UCSD-AML1 (cell line): ENCODE measurements around the gene RPL27A.

ENCODE experiments used
- DNase-seq: peaks from one replicate; lab custom pipeline; 2025; ENCODE audit not compliant: unreplicated experiment; lab: John Stamatoyannopoulos, UW

The RPL27A gene

DNA sequence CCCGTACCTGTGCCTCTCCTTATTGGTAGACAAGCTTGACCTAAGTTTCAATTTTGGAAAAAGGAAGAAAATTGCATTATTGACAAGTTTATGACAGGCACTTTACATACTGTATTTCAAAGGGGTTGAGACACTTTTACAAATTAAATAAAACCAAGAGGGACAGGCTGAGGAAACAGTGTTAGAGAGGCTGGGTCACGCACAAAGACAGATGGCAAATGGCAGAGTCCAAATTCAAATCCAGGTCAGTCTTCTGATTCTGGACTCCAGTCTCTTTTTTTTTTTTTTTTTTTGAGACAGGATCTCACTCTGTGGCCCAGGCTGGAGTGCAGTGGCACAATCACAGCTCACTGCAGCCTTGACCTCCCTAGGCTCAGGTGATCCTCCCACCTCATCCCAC lies 10.2 kb upstream of the RPL27A start:
- no peak for DNase-seq

DNA sequence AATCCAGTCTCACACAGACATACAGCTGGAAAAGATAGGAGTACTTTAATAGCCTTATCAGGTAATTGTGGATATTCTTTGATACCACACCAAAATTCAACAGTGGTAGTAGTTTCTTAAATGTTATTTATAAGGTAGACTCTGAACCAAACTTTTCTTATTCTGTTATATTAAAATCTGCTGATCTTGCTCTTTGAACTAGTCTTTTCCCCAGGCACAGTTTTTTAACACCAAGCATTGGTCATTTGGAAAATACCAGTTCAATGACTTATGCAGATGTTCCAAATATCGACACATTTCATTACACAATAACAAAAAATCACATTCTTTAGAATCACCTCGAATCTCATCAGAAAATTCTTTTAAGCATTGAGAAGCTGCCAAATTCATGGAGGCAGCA lies 7.7 kb upstream of the RPL27A start:
- DNase-seq, result no peak

DNA sequence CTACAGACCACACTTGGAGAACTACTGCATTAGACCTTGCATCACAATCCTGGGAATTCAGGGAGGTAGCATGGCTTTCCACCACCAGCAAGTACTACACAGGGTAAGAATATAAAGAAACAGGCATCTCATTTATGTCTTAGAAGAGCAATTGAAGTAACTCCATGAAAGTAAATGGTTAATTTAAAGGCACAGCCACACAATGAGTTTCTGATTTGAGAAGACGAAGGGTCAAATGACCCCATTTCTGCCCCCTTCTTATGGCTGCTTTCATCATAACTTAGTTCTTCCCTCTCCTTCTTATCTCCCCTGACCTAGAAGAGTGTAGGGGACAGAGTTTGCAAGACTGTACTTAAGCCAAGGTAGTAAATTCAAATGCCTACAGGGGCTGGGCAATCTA lies 6.1 kb upstream of the RPL27A start:
- no peak for DNase-seq

DNA sequence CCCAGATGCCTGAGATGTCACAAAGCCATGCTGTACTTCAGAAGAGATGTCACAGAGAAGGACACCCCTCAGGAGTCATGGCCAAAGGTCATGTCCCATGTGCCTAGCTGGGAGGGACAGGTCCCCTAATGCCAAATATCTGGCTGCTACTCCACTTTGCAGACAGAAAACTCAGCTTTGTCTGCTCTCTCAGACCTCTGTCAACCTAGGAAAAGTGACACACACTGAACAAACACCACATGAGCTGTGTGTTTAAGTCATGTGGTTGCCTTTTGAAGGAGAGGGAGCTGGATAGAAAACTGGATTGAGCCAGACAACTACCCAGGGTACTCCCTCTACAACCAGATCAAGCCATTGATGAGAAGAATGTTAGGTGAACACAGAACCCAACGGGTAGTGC lies 3.6 kb upstream of the RPL27A start:
- no peak for DNase-seq

DNA sequence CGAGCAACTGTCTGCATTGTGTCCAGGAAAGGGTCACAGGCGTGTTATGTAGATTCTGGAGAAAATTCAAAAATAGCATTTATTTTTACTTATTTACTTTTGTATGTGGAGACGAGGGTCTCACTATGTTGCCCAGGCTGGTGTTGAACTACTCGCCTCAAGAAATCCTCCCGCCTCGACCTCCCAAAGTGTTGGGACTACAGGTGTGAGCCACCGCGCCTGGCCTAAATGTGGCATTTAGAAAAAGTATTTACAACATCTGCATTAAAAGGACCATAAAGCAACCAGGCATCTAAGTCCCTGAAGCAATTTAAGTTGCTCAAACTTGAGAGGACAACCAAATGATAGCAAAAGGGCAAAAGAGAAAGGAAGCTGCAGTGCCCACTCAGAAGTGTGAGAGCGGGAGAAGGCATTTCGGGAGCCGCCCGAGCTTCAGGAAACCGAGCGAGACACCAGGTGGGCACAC lies 722 bp upstream of the RPL27A start:
- no peak for DNase-seq

DNA sequence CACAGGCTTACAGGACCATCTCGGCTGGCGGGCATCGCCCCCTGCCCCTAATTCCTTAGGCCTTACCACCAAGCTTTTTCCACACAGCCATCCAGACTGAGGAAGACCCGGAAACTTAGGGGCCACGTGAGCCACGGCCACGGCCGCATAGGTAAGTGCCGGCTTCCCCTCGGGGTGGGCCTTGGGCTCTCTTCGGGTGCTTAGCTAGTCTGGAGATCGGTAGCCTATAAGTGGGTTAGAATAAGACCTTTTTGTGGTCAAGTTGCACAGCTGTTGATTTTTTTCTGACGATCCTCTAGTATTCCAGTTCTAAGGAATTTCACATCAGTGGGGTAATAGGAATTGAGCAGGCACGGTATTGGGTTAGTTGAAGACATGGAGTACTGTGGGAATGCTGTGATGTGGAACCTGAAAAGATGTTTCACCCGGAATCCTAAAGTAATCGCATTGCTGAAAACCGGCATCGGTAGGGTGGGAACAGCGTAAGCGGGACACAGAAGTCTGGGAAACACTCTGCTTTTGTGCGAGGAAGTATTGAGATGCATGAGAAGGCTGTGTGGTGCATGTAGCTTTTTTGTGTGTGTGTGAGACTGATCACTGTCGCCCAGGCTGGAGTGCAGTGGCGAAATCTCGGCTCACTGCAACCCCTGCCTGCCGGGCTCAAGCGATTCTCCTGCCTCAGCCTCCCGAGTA lies 669 bp downstream of the RPL27A start:
- DNase-seq, result no peak

DNA sequence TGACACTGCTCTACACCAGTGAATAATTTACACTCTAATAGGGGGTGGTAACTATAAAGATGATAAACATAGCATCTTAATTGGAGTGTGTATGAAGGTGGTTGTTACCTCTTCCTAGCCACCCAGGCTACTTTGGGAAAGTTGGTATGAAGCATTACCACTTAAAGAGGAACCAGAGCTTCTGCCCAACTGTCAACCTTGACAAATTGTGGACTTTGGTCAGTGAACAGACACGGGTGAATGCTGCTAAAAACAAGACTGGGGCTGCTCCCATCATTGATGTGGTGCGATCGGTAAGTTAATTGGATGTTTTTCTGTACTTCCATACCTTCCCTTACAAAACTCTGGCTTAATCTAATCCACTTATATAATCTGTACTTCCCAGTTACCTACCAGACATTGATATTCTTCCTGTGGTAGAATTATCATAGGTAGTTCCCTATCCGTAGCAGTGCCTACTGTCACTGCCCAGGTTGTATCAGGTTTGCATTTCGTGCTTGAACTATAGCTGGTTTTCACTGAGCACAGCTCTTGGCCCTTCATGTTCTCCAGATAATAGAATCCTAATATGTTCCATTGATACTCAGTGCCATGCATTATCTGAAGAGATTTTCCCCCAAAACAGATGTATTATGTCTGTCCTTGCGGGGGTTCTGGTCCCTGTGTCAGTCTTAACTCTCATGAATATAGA lies 2.2 kb downstream of the RPL27A start:
- no peak for DNase-seq

DNA sequence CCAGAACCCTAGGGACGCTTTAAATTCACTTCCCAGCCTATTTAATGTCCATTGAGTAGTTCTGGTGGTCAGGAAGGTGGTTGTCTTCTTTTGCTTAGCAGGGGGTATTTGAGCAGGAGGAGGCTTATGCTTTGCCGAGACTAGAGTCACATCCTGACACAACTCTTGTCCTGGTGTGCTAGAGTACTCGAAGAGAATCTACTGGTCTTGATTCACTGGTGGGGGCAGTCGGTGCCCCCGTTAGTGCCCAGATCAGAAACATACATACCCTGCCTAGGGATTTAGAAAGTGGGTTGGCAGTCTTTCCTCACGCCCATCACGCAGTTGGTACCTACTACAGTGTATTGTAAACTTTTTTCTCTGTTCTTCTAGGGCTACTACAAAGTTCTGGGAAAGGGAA lies 2.7 kb downstream of the RPL27A start:
- no peak for DNase-seq

DNA sequence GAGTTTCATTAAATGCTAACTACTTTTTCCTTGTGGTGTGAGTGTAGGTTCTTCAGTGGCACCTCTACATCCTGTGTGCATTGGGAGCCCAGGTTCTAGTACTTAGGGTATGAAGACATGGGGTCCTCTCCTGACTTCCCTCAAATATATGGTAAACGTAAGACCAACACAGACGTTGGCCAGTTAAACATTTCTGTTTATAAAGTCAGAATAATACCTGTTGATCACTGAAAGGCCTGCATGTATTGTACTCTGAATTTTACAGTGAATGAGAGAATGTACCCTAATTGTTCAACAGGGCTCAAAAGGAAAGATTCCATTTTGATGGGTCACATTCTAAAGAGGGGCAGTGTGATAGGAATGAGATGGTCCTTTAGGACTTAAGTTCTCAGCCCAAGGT lies 3.2 kb downstream of the RPL27A start:
- DNase-seq, result no peak

DNA sequence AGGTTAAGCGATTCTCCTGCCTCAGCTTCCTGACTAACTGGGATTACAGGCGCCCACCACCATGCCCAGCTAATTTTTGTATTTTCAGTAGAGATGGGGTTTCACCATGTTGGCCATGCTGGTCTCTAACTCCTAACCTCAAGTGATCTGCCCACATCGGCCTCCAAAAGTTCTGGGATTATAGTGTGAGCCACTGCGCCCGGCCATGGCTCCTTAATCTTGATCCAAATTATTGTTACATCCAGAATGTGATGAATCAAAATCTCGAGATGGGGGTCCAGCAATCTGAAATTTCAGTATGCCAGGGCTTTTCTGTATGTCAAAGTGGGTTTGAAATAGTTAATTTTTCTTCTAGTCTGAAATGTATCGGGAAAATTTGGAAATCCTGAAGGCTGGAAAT lies 3.7 kb downstream of the RPL27A start:
- DNase-seq, result no peak

DNA sequence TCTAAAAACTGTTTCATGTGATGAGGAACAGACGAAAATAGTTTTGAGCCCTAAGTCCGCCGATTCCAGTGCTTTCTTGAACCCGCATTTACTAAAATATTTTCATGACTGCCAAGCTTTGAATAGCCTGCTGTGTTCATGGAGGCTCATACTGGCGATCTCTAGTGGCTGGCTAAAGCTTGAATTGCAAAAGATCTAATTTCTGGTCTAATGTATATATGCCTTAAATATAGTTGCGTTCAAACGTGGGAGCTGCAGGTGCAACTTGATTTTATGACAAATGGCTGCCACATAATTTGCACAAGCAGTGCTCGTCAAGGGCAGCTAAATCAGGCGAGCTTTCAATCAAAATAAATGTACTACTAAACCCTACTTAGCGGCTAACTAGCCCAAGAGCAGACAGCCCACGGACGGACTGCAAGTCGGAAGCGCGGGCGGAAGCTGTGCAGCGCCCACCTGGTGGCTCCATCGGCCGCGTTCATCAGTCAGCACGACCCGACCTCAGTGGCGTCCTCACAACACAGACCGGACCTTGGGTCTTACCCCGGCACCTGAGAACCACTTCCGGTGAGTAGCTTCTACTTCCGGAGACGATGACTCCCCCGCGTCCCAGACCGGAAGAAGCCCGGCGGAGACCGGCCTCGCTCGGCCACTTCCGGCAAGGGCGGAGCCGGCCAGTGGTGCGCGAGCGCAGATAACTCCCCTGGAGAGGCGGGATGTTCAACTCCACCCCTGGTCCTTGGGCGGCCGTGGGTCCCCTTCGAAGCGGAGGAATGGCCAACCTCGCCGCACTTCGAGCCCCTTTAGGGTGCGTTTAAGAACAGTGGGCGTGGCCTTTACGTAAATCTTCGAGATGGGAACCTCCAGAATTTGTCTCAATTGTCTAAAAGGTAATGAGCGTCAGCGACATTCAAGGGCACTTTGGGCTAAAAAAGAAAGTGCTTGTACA lies 6.1 kb downstream of the RPL27A start:
- DNase-seq, result no peak

DNA sequence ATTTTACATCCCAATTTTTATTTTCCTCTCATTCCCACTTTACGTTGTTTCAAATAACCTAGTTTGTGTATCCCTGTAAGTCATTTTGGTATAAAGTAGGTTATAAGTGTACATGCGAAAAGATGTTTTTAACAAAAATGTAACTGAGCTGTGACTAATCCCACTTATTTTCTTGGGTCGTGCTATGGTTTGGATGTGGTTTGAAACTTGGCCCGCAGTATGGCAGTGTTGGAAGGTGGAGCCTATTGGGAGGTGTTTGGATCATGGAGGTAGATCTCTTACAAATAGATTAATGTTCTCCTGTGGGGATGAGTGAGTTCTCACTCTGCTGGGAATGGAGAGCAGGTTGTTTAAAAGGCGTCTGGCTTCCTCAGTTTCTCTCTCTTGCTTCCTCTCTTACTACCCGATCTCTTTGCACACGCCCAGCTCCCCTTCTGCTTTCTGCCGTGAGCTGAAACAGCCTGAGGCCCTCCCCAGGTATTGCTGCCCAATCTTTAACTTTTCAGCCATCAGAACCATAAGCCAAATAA lies 7.2 kb downstream of the RPL27A start:
- DNase-seq, result no peak

DNA sequence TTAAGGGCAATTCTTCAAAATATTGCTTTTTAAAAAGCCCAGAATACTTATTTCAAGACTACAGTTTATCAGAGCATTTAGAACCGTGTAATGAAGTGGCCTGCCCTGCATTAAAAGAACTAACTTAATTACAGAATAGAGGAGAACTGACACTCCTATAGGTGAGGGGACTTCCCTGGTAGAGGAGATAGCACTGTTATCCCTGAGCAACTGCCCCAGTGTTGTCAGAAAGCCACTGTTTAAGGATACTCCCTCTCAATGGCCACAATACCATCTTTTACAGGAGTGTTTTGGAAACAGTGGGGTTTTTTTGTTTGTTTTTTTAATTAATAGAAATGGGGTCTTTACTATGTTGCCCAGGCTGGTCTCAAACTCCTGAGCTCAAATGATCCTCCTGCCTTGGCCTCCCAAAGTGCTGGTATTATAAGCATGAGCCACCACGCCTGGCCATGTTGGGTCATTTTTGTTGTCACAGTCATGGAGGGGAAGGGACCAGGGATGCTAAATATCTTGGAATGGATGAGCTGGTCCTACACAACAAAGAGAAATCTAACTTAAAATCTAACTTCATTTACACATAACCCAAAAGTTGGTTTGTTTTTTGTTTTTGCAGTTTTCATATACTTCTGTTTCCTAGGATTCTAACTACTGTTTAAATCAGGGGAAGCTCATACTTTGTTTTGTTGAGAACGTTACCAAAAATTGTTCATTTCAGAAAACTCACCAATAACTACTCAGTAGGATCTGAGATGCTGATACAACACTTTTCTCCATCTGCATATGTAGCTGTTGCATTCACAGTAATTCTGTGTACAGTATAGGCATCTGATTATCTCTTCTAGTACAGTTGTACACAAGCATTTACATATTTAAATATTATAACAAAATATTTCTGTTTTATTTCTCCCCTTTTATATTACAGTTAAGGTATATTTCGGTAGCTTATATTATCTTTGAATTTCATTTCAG lies 8.1 kb downstream of the RPL27A start:
- DNase-seq, result no peak

DNA sequence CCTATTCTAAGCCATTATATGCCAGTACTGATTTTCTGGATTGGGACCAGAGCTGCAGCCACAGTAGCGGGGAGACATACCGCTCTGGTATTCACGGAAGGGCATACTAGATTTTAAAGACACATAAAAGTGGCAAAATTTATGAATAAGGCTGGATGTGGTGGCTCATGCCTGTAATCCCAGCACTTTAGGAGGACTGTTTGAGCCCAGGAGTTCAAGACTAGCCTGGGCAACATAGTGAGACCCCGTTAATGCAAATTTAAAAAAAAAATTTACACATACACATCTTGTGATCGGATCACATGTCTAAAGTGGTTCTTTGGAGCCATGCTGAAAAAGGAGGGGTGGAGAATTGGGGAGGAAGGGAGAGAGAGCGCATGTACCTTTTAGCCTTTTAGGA lies 9.0 kb downstream of the RPL27A start:
- DNase-seq, result no peak

DNA sequence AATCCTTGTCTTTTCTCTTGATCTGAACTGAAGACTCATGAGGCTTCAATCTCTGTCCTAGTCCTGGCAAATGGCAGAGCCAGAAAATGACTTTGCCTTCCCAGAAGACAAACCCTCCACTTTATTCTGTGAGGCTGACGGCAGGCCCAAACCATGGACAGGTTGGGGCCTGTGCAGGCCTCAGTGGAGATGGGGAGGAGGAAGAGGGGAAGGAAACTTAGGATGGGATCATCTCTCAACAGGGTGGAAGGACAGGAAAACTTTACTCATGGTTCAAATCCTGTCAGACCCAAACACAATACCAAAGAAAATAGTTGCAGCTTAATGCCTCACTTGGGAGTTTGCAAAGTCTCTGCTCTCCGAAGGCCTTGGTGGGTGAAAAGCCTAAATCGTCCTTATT lies 9.8 kb downstream of the RPL27A start:
- no peak for DNase-seq

DNA sequence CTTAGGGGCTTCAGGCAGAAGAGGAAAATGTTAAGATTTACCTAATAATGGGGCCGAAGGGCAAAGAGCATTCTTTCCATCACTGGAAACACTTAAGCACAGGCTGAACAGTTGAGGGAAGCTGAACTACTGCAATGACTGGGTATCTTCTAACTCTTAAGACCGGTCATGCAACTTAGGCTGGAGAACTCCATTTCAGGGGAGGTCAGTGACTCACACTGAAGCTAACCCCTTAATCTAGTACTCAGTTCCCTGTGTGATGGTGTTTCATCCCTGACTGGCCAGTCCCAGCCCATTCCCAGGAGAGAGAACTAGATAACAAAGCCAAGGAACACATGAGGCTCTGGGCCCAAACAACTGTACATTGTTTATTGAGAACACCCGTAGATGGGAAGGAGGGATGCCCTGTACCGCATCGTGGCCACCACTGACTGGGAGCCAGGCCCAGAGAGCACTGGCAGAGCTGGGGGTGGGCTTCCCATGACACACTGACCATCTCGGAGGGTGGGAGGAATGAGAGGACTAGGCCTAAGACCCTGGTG lies 10.5 kb downstream of the RPL27A start:
- DNase-seq, result no peak

DNA sequence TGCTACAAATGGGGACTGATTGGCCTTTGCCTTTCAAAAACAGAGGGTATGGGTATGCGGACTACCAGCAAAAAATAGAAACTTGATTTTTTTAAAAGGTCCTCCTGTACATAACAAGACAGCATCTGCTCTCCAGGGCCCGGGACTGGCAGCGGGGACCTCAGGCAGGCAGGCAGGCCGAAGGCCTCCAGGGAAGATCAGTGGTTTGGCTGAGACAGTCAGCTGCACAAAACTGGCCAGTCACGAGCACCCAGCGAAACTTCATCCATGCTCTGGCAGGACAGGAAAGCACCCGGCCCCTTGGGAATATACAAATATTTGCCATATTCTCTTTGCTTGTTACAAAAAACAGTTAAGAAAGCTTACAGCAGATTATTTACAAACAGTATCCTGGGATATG lies 11.0 kb downstream of the RPL27A start:
- no peak for DNase-seq

DNA sequence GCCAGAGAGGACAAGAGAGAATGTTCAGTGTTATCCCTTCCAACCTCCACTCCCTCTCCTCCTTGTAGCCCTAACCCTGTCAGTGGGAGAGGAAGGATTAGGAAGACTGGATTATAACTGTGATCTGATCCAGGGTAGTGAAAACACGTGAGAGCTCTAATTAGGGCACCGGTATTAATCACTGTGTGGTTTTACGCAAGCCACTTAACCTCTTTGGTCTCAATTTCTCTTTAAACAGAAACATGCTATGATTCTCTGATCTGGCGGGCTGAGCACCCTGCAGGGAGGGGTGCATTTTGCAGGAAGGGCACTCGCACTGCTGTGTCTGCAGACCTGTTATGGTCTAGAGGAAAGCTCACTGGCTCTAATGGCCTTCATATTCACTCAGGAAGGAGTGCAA lies 11.5 kb downstream of the RPL27A start:
- no peak for DNase-seq

DNA sequence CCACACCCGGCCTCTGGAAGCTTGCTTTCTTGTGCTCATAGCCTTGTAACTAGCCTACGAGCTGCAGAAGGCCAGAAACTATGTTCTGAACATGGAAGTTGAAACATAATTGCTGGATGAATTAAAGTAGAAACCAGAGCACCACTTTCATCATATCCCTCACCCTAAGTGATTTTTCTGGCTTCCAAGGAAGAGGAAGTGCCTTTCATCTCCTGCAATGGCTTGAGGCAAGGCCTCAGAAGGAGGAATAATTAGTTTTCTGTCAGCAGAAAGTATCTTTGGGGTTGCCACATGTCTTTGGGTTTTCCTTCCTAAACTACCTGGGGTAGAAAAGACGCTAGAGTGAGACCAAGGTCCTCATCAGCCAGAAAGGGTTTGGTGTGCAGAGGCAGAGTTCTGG lies 14.5 kb downstream of the RPL27A start:
- no peak for DNase-seq

DNA sequence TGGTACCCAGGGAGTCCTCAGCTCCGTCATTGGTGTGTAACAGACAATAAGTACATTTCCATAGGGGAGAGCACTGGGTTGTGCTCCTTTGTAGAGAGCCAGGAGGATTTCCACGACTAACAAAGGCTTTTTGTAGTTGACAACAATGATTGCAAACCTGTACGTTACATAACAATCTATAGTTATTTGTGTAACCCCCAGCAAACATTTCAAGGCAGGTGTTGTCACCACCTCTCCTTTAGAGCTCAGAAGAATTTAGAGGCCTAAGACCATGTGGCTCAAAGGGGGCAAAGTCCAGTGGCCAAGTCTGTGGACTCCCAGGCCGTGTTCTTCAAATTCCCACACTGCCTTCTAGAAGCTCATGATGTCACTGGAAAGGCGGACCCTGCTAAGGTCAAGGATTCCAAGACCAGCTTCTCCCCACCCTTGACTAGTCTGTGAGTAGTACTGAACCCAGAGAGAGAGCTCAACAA lies 15.8 kb downstream of the RPL27A start:
- DNase-seq, result no peak
